C4-2B (cell line): ENCODE data around the gene GDF7.

Experiments used
- ZFX ChIP-seq: fragments of 450-650 bp; IDR thresholded peaks from 2 replicates; pipeline ENCODE4 v1.6.1; 2017
- TF ChIP-seq, protein P1 (sequence below): fragments of 450-650 bp; conservative IDR thresholded peaks from 2 replicates; pipeline ENCODE4 v1.5.1; 2017; ENCODE audit warnings: mild to moderate bottlenecking

DNA sequence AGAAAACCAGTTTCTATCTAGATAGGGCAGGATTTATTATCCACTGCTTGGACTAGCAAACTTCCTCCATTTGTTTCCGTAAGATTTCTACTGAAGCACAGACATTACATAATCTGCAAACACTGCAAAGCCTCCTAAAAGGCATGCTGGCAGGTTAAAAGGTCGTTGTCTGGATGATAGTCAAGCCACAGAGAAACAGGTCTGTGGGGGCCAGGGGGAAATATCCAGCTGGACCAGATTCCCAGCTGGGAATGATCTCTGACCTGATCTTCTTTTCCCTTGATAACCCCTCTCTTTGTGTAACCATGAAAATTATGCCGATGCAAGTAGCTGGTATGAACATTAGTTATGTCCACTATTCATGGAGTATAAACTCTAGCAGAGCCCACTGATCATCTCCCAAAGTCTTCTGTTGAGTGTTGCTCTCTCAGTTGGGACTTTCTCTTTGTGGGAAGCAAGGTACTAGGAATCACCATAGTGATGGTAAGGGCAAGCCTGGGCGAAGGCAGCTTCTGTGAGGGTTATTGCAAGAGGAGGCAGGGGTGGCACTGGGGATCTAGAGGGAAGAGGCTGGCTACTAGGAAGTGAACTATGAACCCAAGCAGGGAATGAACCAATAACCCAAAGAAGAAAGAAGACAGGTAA lies 61.3 kb downstream of the GDF7 start:
- TF ChIP-seq, protein P1, sequence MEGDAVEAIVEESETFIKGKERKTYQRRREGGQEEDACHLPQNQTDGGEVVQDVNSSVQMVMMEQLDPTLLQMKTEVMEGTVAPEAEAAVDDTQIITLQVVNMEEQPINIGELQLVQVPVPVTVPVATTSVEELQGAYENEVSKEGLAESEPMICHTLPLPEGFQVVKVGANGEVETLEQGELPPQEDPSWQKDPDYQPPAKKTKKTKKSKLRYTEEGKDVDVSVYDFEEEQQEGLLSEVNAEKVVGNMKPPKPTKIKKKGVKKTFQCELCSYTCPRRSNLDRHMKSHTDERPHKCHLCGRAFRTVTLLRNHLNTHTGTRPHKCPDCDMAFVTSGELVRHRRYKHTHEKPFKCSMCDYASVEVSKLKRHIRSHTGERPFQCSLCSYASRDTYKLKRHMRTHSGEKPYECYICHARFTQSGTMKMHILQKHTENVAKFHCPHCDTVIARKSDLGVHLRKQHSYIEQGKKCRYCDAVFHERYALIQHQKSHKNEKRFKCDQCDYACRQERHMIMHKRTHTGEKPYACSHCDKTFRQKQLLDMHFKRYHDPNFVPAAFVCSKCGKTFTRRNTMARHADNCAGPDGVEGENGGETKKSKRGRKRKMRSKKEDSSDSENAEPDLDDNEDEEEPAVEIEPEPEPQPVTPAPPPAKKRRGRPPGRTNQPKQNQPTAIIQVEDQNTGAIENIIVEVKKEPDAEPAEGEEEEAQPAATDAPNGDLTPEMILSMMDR = no peak
- no peak for TF ChIP-seq ZFX
